Natural killer cell (primary cell): Measurements from ENCODE around the gene CYP2S1. TPM values are rescaled to one million over a fixed set of nuclear protein-coding genes. Genes with fewer than 3 reads are reported as not detected.

Experiments used
- total RNA-seq, 4 donors: library from RNA; stranded (reverse); fragments of 120-200 nt in 1 of 4; gene quantifications; one replicate each; pipeline versions ENCODE4 v1.2.3 to v1.2.4, GENCODE V29; 2013 to 2022

CYP2S1 gene
- total RNA-seq, 3 donors from 2014 or later (not counting 1 experiment from before 2014, with no cell fraction given) = 0.78 to 1.6 (median 0.84) TPM

Other genes starting within 250 kb of the CYP2S1 start
- not detected for gene CYP2B6, start 201.9 kb upstream of the CYP2S1 start, total RNA-seq
- not detected for gene CYP2A13, start 104.8 kb upstream of the CYP2S1 start, total RNA-seq
- gene CYP2F1, start 78.8 kb upstream of the CYP2S1 start, total RNA-seq = 1 to 10 TPM in 2 of 3 donors, under 1 TPM in 1; 0.93 to 4.7 (median 4.5) TPM
- gene AXL, start 26.0 kb downstream of the CYP2S1 start, total RNA-seq = under 1 TPM in 2 of 3 donors, not detected in 1; 0.16 to 0.70 TPM
- gene HNRNPUL1, start 71.2 kb downstream of the CYP2S1 start, total RNA-seq = 100 to 1,000 TPM; 279 to 360 (median 315) TPM
- 10 to 100 TPM; 41.1 to 44.3 (median 44.0) TPM for gene CCDC97, start 117.0 kb downstream of the CYP2S1 start, total RNA-seq
- 100 to 1,000 TPM; 682 to 761 (median 729) TPM for gene TGFB1, start 160.7 kb downstream of the CYP2S1 start, total RNA-seq
- 10 to 100 TPM; 18.1 to 22.2 (median 18.7) TPM for gene B9D2, start 170.9 kb downstream of the CYP2S1 start, total RNA-seq
- gene TMEM91, start 183.3 kb downstream of the CYP2S1 start, total RNA-seq = 10 to 100 TPM; 13.6 to 22.8 (median 20.8) TPM
- gene EXOSC5, start 204.1 kb downstream of the CYP2S1 start, total RNA-seq = 10 to 100 TPM in 1 of 3 donors, 1 to 10 TPM in 2; 9.0 to 11.6 (median 9.5) TPM
- 10 to 100 TPM; 26.5 to 29.0 (median 28.3) TPM for gene BCKDHA, start 204.6 kb downstream of the CYP2S1 start, total RNA-seq
- 1 to 10 TPM; 1.5 to 2.5 (median 2.1) TPM for gene B3GNT8, start 234.2 kb downstream of the CYP2S1 start, total RNA-seq
- 10 to 100 TPM; 25.4 to 32.5 (median 29.5) TPM for gene DMAC2, start 246.7 kb downstream of the CYP2S1 start, total RNA-seq
- gene ERICH4, start 249.9 kb downstream of the CYP2S1 start, total RNA-seq = not detected